DMS79 (cell line): ENCODE measurements around the gene DDHD1.

Experiments
- DNase-seq: peaks from one replicate; lab custom pipeline; 2025; lab: John Stamatoyannopoulos, UW

The DDHD1 gene

DNA sequence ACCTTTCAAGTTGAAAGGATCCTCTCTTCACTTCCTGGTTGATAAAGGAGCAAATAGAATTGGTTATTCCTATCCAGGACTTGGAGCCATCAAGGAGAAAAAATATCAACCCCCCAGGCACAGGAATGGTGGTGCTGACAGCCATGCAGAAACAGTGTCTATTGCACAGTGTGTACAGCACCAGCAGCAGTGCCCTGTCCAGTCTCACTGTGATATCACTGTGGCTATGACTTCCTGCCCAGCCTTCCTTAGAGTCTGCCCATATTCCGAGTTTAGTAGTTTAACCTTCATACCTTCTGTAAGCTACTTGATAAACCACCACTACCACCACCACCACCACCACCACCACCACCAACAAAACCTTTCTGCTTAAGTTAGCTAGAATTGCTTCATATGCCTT, 157.1 kb downstream of the DDHD1 start:
- no peak for DNase-seq

DNA sequence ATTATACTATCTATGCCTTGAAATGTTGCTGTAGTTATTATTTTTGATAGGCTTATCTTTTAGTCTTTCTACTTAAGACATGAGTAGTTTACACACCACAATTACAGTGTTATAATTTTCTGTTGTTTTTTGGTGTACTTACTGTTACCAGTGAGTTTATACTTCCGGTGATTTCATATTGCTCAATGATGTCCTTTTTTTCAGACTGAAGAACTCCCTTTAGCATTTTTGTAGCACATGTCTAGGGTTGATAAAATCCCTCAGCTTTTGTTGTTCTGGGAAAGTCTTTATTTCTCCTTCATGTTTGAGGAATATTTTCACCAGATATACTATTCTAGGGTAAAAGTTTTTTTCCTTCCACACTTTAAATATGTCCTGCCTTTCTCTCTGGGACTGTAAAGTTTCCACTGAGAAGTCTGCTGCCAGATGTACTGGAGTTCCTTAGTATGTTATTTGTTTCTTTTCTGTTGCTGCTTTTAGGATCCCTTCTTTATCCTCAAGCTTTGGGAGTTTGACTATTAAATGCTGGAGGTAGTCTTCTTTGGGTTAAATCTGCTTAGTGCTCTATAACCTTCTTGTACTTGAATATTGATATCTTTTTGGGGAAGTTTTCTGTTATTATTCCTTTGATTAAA, 160.8 kb downstream of the DDHD1 start:
- DNase-seq: no peak

DNA sequence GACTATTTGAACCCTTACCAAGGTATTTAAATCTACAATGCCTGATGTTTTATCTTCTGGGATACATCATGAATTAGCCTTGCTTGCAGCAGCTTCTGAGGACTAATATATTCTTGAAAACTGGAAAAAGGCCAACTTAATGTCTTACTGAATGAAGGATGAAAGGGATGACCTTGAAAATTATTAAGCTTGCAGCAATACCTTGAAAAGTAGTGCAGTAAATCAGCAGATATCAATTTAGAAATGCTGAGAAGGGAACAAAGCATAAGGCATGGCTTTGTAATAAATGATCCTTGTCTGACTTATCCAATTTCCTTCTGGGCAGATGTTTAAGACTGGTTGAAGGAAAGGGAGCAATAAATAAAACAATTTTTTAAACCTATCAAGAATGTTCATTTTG, 165.0 kb downstream of the DDHD1 start:
- no peak for DNase-seq

DNA sequence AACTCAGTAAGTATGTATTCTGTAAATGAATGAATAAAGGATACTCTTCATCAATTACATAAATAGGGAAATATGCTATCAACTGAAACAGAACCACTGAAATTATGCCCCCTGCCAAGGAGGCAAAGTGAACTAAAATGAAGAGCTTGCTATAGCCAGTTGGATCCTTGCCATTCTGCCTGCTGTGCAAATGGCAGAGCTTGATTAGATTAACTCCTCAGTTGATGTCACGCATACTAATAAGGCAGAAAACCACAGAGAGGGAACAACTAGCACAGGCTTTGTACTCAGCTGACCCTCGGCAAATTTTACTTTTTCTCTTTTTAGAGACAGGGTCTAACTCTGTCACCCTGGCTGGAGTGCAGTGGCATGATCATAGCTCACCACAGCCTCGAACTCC, 165.6 kb downstream of the DDHD1 start:
- DNase-seq: peak; percentile 89

DNA sequence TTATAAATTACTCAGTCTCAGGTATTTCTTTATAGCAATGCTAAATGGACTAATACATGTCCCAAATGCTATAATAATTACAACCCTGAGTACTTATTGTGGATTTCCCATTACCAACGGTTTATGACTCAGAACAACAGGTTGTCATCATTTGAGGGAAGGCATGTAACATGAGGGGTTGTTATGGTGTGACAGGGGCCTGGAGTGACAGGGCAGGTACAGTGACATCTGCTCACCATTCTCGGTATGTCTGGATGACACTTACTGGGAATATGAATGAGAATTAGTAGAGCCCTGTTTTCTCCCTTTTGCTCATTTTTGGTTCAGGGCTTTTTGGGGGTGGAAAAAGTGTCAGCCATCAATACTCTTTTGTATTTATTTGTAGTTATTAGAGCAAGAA, 166.1 kb downstream of the DDHD1 start:
- DNase-seq: peak; percentile 25
